ENCODE measurements around the gene BMAL1.

GRCh38 chr11:13346470-13346869, 68.9 kb downstream of the BMAL1 start:
- no peak for TF ChIP-seq CTCF (IDR thresholded peaks at IDR 0.05; ENCODE audit: low read depth, low read length, poor library complexity, severe bottlenecking)
- no peak for TF ChIP-seq EZH2phosphoT487 (IDR thresholded peaks at IDR 0.05; ENCODE audit: borderline replicate concordance, low read length)
